C4-2B (cell line): Measurements from ENCODE around the gene SETBP1.

ENCODE experiments used
- CTCF ChIP-seq: fragments of 450-650 bp; conservative IDR thresholded peaks from 2 replicates; pipeline ENCODE4 v1.5.1; 2017; ENCODE audit warnings: mild to moderate bottlenecking
- ZFX ChIP-seq: fragments of 450-650 bp; IDR thresholded peaks from 2 replicates; pipeline ENCODE4 v1.6.1; 2017

GRCh38 chr18:44795241-44795640 lies 114.6 kb downstream of the SETBP1 start:
- no peak for TF ChIP-seq CTCF
- TF ChIP-seq ZFX: no peak
